CMK (cell line): ENCODE data around the gene ANGPTL1.
"Not testable (repeated sequence)": the region's sequence is repeated elsewhere in the genome, so short reads cannot be mapped to it uniquely, and the experiment has no call there.

Experiments
- DNase-seq: peaks from one replicate; pipeline ENCODE4 v3.0.0-alpha.2; 2010; ENCODE audit warnings: low read depth

ANGPTL1 gene

GRCh38 chr1:178864326-178864725, 6.6 kb downstream of the ANGPTL1 start:
- no peak for DNase-seq

GRCh38 chr1:178862864-178863263, 8.0 kb downstream of the ANGPTL1 start:
- no peak for DNase-seq

- DNase-seq, result no peak
These were observed 8.5 kb downstream of the ANGPTL1 start for GRCh38 chr1:178862416-178862815.

GRCh38 chr1:178857126-178857525, 13.8 kb downstream of the ANGPTL1 start:
- DNase-seq, result no peak

- DNase-seq, result no peak
These were observed 21.0 kb downstream of the ANGPTL1 start for GRCh38 chr1:178849918-178850317.

GRCh38 chr1:178847919-178848318, 23.0 kb downstream of the ANGPTL1 start:
- DNase-seq, result not testable (repeated sequence)

GRCh38 chr1:178847396-178847849, 23.5 kb downstream of the ANGPTL1 start:
- DNase-seq, result no peak

- no peak for DNase-seq
These were observed 24.6 kb downstream of the ANGPTL1 start for GRCh38 chr1:178846306-178846705.

- DNase-seq, result no peak
These were observed 26.4 kb downstream of the ANGPTL1 start for GRCh38 chr1:178844436-178844835.

- DNase-seq, result no peak
These were observed 45.7 kb downstream of the ANGPTL1 start for GRCh38 chr1:178825167-178825566.

- DNase-seq, result no peak
These were observed 49.6 kb downstream of the ANGPTL1 start for GRCh38 chr1:178821134-178821866.

- no peak for DNase-seq
These were observed 51.8 kb downstream of the ANGPTL1 start for GRCh38 chr1:178819123-178819522.

- no peak for DNase-seq
These were observed 52.5 kb downstream of the ANGPTL1 start for GRCh38 chr1:178818416-178818815.

GRCh38 chr1:178810585-178810984, 60.3 kb downstream of the ANGPTL1 start:
- DNase-seq, result no peak

GRCh38 chr1:178808529-178808928, 62.3 kb downstream of the ANGPTL1 start:
- no peak for DNase-seq

- no peak for DNase-seq
These were observed 64.1 kb downstream of the ANGPTL1 start for GRCh38 chr1:178806665-178807300.

GRCh38 chr1:178802873-178803272, 68.0 kb downstream of the ANGPTL1 start:
- DNase-seq, result no peak
